GM13977 (cell line): Measurements from ENCODE around the gene VPS13D.

Source experiments
- DNase-seq: peaks from one replicate; pipeline ENCODE4 v3.0.0; 2012; ENCODE audit warnings: low spot score
- in situ Hi-C: fragments of 300-500 bp; cut with MboI; formaldehyde crosslinking; loops from one replicate; pipeline ENCODE4 v1.12.0; 2022; ENCODE audit warnings: low sequenced_read_pairs, low pct_unique_long_range_greater_than_20kb, mixed read lengths, inconsistent platforms; ENCODE audit not compliant: unreplicated experiment
- TF ChIP-seq, protein P1 (sequence below): IDR thresholded peaks from 2 replicates; pipeline ENCODE4 v1.5.1; 2012; ENCODE audit warnings: mild to moderate bottlenecking, control low read depth; ENCODE audit not compliant: insufficient read depth; ENCODE audit errors: extremely low read depth, missing control alignments

Gene VPS13D

DNA sequence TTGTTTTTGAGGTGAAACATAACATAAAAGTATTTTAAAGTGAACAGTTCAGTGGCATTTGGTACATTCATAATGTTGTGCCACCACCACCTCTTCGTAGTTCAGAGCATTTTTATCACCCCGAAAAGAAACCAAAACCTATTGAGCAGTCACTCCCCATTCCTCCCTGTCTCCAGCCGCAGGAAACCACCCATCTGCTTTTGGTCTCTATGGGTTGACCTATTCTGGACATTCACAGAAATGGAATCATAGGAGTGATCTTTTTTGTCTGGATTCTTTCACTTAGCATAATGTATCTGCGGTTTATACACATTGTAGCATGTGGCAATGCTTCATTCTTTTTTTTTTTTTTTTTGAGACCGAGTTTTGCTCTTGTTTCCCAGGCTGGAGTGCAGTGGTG is 141.2 kb downstream of the VPS13D start:
- TF ChIP-seq, protein P1, sequence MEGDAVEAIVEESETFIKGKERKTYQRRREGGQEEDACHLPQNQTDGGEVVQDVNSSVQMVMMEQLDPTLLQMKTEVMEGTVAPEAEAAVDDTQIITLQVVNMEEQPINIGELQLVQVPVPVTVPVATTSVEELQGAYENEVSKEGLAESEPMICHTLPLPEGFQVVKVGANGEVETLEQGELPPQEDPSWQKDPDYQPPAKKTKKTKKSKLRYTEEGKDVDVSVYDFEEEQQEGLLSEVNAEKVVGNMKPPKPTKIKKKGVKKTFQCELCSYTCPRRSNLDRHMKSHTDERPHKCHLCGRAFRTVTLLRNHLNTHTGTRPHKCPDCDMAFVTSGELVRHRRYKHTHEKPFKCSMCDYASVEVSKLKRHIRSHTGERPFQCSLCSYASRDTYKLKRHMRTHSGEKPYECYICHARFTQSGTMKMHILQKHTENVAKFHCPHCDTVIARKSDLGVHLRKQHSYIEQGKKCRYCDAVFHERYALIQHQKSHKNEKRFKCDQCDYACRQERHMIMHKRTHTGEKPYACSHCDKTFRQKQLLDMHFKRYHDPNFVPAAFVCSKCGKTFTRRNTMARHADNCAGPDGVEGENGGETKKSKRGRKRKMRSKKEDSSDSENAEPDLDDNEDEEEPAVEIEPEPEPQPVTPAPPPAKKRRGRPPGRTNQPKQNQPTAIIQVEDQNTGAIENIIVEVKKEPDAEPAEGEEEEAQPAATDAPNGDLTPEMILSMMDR, result no peak
- in situ Hi-C loops, result no loop called here
- no peak for DNase-seq

DNA sequence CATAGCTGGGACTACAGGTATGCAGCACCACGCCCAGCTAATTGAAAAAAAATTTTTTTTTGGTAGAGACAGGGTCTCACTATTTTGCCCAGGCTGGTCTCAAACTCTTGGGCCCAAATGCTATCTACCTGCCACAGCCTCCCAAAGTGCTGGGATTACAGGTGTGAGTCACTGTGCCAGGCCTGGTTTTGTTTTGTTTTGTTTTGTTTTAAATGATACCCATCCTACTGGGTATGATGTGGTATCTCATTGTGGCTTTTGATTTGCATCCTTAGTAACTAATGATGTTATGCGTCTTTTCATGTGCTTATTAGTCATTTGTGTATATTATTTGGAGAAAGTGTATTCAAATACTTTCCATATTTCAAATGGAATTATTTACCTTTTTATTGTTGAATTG is 142.3 kb downstream of the VPS13D start:
- no peak for DNase-seq
- TF ChIP-seq, protein P1, result no peak
- in situ Hi-C loops, result no loop called here

DNA sequence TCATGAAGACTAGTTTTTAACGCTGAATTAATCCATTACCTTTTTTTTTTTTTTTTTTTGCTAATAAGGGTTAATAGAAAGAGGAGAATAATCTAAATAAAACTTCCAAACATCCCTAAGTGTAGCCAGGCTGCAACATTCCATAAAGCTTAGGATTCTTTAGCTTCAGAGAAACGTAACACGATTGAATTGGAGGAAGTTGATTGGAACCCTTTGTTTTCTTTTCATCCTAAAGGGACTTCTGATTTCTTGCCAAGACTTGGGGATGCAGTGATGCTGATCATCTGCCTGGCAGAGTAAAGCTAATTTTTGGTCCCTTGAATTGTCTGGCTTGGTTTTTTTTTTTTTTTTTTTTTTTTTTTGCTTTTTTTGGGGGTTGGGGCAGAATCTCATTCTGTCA is 142.9 kb downstream of the VPS13D start:
- no peak for DNase-seq
- in situ Hi-C loops, result no loop called here
- TF ChIP-seq, protein P1, result no peak

DNA sequence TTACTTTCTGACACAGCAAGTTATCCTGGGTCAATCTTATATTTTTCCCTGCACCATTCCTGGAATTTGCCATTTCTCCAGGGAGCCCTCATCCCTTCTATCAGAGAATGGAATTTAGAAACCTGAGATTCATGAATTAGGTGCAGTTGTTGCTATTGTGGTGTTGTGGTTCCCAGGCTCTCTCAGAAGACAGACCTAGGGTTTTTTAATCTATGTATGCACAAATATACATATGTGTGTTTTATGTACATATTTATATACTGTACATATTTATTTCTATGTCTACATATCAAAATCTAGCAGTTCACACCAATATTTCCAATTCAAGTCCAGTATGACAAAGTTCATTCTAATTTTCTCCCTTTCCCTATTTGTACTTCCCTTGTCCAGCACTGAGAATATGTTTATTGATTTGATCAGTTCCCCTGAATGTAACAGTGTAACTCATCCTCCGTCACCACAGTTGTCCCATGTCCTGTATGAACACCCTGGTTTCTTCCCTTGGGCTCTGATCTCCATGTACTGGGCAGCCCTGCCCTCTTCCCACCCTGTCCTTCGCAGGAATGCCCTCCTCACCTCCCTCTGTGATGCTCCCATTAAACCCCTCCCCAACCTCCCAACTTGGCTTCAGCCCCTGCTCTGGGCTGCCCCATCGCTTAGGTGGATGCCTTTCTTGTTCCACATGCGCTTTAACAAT is 145.5 kb downstream of the VPS13D start:
- no peak for DNase-seq
- in situ Hi-C loops, result no loop called here

DNA sequence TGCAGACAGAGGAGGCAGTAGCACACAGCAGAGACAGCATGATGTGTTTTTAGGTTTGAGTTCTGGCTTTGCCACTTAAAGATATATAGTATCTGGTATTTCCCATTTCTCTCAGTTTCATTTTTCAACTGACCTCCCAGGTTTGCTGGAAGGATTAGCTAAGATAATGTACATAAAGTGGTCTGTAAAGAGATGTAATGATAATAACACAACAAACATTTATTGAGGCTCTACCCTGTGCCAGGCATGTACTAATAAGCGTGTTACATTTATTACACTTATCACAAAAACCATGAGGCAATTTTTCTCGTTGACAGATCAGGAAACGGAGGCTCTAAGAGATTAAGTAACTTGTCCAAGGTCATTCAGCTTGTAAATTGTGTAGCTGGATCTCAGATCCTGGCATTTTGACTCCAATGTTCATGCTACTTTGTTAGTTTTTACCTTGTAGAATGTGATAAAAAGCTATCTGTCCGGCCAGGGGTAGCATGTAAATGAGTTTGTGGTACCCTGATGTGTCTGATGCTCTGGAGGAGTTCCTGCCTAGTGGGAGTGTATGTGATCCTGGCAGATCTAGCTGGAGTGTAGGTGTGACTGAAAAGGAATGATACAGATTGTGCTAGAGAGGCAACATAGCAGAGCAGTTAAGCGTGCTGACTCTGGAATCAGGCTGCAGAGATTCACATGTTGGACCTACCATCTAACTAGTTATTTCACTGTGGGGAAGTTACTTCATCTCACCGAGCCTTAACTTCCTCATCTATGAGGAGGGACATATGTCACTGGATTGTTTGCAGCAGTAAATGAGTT is 146.6 kb downstream of the VPS13D start:
- in situ Hi-C loops, result no loop called here
- TF ChIP-seq, protein P1, result no peak
- no peak for DNase-seq

More for the DNA sequence above, 145.5 kb downstream of the VPS13D start:
- TF ChIP-seq, protein P1, result no peak

DNA sequence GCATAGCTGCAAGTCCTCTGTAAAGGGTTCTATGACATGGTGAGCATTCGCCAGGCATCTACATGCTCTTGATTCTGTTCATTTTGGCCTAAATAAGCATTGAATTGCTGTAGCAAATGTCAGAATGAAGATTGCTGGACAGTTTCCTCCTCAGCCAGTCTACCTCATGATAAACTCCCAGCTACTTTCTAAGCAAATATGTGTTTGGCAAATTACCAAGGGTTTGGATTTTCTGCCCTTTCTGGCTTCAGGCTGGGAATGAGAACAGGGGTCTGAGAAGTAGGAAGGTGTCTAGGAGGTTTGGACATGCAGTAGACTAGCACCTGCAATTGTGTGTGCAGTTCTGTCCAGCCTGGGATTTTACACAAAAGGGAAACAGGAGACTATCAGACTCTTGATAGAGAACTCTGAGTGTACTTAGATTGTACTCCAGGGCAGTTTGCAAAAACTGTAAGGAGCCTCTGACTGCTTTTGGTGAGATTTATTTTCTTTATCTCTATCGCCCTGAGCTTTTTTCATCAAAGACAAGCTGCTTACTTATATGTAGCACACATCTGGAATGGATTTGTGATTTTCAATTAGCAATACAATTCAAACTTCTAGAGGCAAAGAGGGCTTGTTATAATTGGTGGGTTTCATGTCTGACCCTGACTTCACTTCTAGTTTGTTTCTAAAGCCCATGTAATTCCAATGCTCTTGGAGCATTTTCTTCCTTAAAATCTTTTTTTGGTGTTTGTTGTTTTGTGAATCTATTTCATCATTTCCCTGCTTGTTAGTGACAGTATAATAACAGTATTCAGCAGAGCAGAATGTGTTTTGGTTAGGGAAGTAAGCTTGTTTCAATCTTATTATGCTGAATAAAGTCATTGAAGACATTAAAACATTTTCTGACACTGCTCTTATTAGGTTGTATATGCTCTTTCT is 150.8 kb downstream of the VPS13D start:
- TF ChIP-seq, protein P1, result no peak
- in situ Hi-C loops, result no loop called here
- DNase-seq, result no peak
